PFSK-1 (cell line): ENCODE results near the gene CCL8.

Source experiments
- FOXP2 ChIP-seq: optimal IDR thresholded peaks from 2 replicates; pipeline ENCODE3; 2011; ENCODE audit warnings: borderline replicate concordance, control low read depth, inconsistent platforms; ENCODE audit not compliant: insufficient read depth; ENCODE audit errors: extremely low read length, extremely low read depth
- POLR2AphosphoS5 ChIP-seq: IDR thresholded peaks from 2 replicates; pipeline ENCODE4 v1.6.1; 2012; ENCODE audit warnings: low read depth, mild to moderate bottlenecking, control low read depth, low read length, moderate library complexity
- REST ChIP-seq, 2 experiments: IDR thresholded peaks; 2 replicates each; pipeline versions ENCODE4 v1.6.1 to v1.8.0; 2011 to 2012; ENCODE audit warnings: low read depth in 2 of 2, low read length in 2 of 2, control low read depth in 1 of 2, inconsistent platforms in 1 of 2, mild to moderate bottlenecking in 1 of 2, moderate library complexity in 1 of 2; ENCODE audit not compliant: insufficient read depth in 1 of 2
- SIN3A ChIP-seq: IDR thresholded peaks from 2 replicates; pipeline ENCODE4 v1.6.1; 2012; ENCODE audit warnings: mild to moderate bottlenecking, low read length, moderate library complexity, borderline replicate concordance; ENCODE audit not compliant: insufficient read depth
- TAF1 ChIP-seq: IDR thresholded peaks from 2 replicates; pipeline ENCODE4 v1.6.1; 2012; ENCODE audit warnings: low read length, control low read depth, borderline replicate concordance; ENCODE audit not compliant: insufficient read depth

CCL8 gene

GRCh38 chr17:34370376-34370996 lies 51.3 kb downstream of the CCL8 start:
- TF ChIP-seq REST (IDR thresholded peaks at IDR 0.05; ENCODE audit: insufficient read depth in 1 of 2, low read depth in 2 of 2, low read length in 2 of 2) (no peak), SIN3A (no peak), FOXP2 (no peak), POLR2AphosphoS5 (no peak), TAF1 (no peak)

GRCh38 chr17:34370997-34371395 lies 51.8 kb downstream of the CCL8 start:
- TF ChIP-seq TAF1 = no peak
- no peak for TF ChIP-seq SIN3A
- no peak for TF ChIP-seq FOXP2
- TF ChIP-seq POLR2AphosphoS5 = no peak
- TF ChIP-seq REST (IDR thresholded peaks at IDR 0.05; ENCODE audit: insufficient read depth in 1 of 2, low read depth in 2 of 2, low read length in 2 of 2) = no peak
